NCI-H524 treated with DMSO at 0.1 percent for 48 hours (cell line): ENCODE data around the gene ZMYM3.
"Not testable (repeated sequence)": the region's sequence is repeated elsewhere in the genome, so short reads cannot be mapped to it uniquely, and the experiment has no call there.

Experiments used
- DNase-seq: peaks from one replicate; lab custom pipeline; 2025; lab: John Stamatoyannopoulos, UW

Gene ZMYM3

DNA sequence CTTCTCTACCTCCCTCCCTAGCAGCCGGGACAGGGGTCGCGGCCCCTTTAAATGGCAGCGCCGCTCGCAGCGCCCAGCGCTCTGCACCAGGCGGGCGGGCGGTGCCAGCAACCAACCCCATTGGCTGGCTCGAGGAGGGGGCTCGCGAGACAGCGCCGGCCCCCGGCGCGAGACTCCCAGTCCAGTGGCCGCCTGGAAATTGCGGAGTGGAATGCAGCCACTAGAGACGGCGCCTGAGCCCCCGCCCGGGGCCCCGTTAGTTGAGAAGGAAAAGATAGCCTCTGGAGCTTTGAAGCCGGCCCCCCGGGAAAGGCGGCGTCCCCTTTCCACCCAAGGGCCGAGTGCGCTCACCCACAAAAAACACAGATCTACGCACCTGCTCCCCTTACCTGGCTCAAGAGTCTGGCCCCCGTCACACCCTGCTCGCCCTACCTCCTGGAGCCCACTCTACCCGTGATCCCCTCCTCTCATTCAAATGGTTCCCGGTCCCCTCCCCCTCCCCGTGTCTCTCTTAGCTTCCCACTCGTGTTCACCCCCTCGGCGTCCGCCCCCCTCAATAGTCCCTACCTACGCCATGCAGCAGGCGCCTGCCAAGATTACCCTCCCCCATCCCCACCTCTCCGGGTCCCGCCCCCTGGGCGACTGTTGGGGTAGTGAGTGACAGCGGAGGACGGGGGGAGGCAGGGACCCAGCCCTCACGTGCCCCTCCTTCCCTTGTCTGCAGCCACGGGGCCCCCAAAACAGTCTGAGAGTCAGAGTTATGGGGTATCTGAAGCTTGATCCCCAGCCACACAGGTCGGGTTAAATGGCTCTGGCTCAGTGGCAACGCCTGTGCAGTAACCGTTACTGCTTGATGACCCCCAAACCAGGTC lies at the start of gene ZMYM3:
ZMYM3 (minus strand) TSS at position 49 of the 872 bp plus-strand sequence. CDS start 885 bp downstream, outside the sequence.
- peak; percentile 45 for DNase-seq

DNA sequence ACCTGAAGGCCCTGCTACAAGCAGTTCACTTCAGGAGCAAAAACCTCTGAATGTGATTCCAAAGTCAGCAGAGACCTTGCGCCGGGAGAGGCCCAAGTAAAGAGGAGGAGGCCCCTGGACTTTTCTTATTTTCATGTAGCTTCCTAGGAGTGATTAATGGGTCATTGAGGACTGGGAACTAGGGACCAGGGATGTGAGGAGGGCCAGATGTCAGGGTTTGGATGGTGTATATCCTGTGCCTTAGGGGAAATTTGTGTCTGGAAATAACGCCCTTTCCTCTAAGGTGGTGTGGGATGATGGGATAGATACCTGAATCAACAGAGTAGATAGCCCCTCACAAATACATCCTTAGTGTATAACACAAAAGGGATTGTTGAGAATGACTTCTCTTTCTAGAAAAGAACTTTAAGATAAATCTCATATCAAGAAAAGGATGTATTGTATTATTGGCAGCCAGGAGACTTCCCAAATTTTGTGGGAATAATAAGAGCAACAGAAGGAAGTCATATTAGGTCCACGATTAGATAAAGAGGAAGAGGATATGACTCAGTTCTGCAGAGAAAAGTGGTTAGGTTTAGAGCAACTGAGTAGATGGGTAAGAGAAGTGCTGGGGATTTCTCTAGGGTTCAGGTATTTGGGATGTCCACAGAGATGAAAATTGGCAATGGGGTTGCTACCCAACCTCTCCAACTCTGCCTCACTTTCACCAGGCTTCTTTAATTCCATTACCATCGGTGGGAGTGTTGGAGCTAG lies 48.7 kb upstream of the ZMYM3 start:
- no peak for DNase-seq

DNA sequence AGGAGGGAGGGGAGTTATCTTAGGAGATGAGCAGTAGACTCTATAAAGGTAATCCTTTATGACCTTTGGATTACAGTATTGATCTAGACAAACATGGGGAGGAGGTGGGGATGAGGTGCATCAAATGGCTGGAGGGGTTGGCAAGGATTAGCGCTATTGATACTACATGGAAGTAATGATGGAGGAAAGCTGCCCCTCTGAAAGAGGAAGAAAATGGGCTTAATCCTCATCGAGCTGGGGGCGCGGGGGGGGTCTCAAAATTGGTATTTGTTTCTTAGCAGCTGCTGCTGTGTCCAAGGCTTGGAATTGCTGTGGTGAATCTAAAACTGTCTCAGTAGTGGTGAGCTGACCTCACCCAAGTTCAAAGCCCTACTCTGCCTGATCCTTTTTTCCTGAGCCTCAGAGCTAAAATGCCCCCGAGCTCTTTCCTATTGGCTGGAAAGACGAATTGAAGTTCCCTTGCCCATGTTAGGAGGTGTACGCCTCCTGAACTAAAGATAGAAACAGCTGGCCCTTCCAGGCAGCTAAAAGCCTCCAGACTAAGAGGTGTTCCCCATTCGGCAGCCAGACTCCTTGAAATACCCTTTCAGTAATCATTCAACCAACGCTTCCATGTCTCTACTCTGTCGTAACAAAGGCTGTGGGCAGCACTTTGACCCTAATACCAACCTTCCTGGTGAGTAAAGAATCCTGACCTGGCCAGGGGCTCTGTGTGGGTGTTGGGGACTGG lies 47.4 kb upstream of the ZMYM3 start, which contains the start of gene ITGB1BP2:
ITGB1BP2 (plus strand) TSS at position 556 of the 730 bp plus-strand sequence; CDS start at position 613, 57 bp downstream.
- no peak for DNase-seq

DNA sequence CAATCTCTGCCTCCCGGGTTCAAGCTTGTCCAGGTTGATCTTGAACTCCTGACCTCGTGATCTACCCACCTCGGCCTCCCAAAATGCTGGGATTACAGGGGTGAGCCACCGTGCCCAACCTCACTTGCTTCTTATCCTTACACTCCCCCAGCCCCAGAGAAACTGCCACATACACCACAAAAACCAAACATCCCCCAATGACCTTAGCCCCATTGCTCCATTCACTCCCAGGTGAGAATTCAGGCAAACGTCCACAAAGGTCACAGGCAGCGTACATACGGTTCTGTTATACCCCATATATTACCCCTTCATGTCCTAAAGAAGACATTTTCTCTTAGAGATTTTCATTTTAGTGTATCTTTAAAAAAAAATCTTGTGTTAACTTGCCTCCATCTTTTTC lies 46.6 kb upstream of the ZMYM3 start:
- DNase-seq, result not testable (repeated sequence)

DNA sequence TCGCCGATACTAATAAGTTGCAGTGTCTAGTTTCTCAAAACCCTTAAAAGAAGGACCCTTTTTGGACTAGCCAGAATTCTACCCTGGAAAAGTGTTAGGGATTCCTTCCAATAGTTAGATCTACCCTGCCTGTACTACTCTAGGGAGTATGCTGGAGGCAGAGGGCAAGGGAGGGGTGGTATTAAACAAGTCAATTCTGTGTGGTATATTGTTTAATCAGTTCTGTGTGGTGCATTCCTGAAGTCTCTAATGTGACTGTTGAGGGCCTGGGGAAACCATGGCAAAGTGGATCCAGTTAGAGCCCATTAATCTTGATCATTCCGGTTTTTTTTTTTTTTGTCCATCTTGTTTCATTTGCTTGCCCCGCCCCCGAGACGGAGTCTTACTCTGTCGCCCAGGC lies 46.1 kb upstream of the ZMYM3 start:
- DNase-seq, result not testable (repeated sequence)

DNA sequence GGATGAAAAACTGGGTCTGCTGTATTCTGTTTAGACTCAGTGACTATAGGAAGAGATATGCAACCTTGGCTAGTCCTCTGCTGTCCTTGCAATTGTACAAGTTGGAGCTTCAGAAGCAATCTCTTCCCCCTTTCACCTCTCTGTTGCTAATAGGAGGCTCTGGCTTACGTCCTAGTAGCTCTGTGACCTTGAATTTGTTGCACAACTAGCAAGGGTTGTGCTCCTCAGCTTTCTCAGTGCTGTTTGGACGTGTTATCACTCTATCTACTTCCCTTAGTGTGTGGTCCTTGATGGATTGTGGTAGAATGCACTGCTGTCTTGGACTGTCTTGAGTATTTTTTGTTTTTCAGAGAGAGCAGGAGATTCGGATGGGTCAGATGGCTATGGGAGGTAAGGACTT lies 44.2 kb upstream of the ZMYM3 start:
- DNase-seq, result no peak

DNA sequence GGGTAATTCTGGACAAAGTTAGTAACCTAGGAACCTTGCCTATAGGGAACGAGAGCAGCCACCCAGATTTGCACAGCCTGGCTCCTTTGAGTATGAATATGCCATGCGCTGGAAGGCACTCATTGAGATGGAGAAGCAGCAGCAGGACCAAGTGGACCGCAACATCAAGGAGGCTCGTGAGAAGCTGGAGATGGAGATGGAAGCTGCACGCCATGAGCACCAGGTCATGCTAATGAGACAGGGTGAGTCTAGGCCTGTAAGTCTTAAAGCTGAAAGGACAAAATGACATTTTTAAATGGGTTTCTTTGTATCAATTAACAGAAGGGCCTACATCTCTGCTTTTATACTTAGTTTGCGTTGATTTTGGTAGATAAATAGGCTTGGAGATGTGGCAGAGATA lies 42.9 kb upstream of the ZMYM3 start:
- no peak for DNase-seq

DNA sequence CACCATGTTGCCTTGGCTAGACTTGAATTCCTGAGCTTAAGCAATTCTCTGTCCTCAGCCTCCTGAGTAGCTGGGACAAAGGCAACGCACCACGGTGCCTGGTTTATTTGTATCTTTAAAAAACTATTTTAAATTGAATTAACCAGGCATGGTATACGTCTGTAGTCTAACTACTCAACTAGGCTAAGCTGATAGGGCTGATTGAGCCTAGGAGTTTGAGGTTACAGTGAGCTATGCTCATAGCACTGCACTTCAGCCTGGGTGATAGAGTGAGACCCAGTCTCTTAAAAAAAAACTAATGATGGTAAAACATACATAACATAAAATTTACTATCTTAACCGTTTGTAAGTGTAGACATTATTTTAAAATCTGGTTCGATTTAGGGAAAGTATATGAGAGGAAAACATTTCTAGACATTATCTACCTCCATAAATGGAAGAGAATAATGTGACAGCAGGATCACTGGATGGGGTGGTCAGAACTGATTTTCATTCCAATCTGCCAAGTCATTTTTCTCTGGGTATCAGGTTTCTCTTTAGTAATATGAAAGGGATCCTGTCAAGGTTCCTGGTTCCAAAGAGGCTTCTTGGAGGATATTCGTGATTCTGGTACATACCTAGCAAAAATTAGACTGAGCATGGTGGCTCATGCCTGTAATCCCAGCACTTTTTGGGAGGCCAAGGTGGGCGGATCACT lies 38.9 kb upstream of the ZMYM3 start:
- DNase-seq, result no peak

DNA sequence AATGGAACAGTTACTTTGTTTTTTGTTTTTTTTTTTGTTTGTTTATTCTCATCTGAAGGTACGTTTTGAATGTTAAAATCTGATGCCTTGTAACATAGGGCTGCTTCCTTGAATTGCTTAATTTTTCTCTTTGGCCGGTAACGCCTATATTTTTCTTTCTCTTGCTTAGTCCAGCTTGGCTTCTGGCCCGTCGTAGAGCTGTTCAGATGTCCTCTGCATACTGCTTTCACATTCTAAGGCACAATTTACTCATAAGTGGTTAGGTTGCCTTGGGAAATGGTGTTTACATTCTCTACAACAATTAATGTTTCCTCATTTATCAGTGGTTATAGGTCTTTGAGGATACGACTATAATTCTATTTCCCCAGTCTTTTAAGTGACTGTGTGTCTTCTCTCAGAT lies 37.4 kb upstream of the ZMYM3 start:
- DNase-seq, result no peak

DNA sequence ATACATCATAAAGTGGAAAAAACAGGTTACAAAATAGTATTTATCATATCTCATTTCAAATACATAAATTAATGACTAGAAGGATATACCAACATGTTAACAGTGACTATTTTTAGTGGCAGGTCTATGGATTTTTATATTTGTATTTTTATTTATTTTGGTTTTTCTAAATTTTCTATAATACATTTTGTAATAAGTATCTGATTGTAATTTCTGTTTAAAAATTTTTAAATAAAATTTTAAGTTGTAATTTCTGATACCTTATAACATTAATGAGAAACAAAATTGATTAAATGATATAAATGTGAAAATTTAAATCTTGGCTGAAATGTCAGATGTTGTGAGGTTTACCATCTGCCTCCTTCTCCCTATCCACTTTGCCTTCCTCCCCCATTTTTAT lies 32.0 kb upstream of the ZMYM3 start:
- no peak for DNase-seq

DNA sequence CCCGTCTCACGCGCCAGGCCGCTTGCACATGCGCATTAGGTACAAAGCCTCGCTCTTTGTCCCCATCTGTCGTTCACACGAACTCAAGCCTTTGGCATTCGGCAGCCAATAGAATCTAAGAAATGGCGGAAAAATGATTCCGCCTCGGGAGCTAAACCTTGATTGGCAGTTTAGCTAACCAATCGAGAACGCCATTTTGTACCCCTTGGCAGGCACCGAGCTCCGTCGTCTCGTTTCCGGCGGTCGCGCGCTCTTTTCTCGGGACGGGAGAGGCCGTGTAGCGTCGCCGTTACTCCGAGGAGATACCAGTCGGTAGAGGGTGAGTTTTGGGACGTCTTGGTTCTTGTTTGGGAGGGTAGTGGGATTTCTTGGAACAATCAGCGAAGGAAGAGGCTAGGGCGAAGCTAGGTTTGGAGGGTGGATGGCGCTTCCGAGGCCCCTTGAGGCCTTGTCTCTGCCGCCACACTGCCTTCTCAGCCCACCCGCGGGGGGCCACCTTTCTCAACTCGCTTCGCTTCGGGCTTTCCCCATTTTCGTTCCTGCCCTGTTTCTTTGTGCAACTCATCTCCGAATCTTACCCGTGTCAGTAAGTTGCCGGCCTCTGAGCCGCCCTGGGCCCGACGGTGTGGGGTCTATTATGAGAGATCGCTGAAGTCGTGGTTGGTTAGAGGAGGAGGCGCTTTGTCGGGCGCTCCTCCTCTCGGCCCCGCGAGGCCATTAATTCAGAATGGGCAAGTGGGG lies 29.6 kb upstream of the ZMYM3 start, which contains the start of gene NONO:
NONO (plus strand) TSS at position 233 of the 741 bp plus-strand sequence. CDS start 7,003 bp downstream, outside the sequence.
- peak; percentile 95 for DNase-seq

DNA sequence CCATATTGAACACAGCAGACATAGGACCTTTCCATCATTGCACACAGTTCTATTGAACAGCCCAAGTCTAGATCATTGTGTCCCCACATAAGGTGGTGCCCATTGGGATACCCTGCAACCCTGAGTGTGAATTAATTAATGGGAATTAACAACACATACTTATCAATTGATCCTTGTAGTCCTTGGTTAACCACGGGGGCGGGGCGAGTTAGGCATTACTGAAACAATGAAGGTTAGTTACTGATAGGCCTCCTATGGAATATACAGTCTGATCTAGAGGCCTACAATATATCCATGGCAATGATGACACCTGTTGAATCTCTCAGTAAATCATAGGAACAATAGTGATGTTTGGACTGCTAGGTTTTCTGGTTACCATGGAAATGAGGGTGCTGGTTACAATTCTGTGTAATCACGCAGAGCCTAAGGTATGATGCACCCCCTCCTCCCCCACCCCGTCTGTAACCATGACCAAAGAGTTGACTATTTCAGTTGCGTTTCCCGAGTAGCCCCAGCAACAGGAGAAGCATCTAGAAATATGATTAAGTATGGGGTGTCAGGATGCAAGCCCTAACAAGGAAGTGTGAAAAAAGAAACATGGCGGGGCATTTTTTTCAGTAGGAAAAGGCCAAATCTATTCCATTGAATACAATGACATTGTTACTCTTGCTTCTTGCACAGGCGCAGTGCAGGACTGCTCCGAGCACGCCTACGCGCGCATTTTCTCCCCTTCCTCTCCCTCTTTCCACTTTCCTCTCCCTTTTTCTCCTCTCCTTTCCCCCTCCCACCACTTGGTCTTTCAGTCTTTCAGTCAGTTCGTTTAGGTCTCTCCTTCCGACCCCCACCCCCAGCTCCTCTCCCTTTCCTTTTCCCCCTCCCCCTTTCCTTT lies 28.8 kb upstream of the ZMYM3 start:
- no peak for DNase-seq

DNA sequence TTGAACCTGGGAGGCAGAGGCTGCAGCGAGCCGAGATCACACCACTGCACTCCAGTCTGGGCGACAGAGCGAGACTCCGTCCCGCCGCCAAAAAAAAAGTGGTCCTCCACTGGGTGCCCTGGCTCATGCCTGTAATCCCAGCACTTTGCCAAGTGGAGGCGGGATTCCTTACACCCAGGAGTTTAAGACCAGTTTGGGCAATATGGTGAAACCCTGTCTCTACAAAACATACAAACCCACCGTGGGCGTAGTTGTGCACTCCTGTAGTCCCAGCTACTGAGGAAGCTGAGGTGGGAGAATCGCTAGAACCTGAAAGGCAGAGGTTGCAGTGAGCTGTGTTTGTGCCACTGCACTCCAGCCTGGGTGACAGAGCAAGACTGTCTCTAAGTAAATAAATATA lies 27.4 kb upstream of the ZMYM3 start:
- not testable (repeated sequence) for DNase-seq

DNA sequence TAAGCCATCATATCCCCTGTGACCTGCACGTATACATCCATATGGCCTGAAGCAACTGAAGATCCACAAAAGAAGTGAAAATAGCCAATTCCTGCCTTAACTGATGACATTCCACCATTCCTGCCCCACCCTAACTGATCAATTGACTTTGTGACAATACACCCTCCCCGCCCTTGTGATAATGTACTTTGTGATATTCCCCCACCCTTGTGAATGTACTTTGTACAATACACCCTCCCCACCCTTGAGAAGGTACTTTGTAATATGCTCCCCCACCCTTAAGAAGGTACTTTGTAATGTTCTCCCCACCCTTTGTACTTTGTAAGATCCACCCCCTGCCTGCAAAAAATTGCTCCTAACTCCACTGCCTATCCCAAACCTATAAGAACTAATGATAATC lies 18.4 kb upstream of the ZMYM3 start:
- DNase-seq, result not testable (repeated sequence)

DNA sequence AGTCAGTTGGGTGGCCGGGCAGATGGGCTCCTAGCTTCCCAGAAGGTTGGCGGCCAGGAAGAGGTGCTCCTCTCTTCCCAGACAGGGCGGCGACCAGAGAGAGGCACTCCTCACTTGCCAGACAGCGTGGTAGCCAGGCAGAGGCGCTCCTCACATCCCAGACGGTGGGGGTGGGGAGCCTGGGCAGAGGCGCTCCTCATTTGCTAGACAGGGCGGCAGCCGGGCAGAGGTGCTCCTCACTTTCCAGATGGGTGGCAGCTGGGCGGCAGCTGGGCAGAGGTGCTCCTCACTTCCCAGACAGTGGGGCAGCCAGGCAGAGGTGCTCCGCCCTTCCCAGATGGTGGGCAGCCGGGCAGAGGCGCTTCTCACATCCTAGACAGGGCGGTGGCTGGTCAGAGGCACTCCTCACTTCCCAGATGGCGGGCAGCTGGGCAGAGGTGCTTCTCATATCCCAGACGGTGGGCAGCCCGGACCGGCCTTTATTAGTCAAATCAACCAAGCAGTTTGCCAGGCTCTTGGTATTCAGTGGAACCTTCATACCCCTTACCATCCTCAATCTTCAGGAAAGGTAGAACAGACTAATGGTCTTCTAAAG lies 16.0 kb upstream of the ZMYM3 start:
- DNase-seq, result no peak

DNA sequence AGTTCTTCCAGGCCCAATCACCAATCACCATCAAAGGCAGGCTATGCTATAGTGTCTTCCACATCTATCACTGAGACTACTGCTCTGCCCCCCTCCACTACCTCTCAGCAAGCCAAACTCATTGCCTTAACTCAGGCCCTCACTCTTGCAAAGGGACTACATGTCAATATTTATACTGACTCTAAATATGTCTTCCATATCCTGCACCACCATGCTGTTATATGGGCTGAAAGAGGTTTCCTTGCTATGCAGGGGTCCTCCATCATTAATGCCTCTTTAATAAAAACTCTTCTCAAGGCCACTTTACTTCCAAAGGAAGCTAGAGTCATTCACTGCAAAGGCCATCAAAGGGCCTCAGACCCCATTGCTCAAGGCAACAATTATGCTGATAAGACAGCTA lies 14.7 kb upstream of the ZMYM3 start:
- DNase-seq, result not testable (repeated sequence)

DNA sequence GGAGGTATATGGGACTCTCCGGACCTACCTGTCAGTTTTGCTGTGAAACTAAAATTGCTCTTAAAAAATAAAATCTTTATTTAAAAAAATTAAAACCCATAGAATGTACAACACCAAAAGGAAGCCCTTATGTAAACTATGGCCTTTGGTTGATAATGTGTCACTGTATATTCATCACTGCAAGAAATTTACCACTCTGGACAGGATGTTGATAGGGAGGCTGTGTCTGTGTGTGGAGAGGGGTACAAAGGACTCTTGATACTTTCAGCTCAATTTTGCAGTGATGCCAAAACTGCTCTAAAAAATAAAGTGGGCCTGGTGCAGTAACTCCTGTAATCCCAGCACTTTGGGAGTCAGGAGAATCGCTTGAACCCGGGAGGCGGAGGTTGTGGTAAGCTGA lies 2.9 kb upstream of the ZMYM3 start:
- no peak for DNase-seq

DNA sequence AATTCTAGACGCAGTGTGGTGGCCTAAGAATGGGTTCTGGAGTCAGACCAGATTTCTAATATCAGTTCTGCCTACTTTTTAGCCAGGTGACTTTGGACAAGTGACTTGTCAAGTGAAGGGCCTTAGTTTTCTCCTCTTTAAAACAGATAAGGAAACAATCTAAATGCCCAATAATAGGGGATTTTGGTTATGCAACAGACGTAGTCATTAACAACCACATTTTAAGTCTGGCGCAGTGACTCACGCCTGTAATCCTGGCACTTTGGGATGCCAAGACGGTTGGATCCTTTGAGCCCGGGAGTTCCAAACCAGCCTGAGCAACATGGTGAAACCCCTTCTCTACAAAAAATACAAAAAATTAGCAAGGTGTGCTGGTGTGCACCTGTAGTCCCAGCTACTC lies 2.1 kb upstream of the ZMYM3 start:
- DNase-seq, result no peak
